ENCODE results near the gene ASCC1.

Gene ASCC1

GRCh38 chr10:72068126-72068765, 147.8 kb downstream of the ASCC1 start:
- TF ChIP-seq CTCF (conservative IDR thresholded peaks at IDR 0.05): no peak
- H3K27ac ChIP-seq: no peak overlapping the region

- no peak for TF ChIP-seq CTCF (conservative IDR thresholded peaks at IDR 0.05)
- no peak overlapping the region for H3K27ac ChIP-seq
These were observed 148.5 kb downstream of the ASCC1 start for GRCh38 chr10:72067463-72068125.

GRCh38 chr10:72066318-72067284, 149.5 kb downstream of the ASCC1 start:
- TF ChIP-seq CTCF (conservative IDR thresholded peaks at IDR 0.05): no peak
- H3K27ac ChIP-seq: no peak overlapping the region

- no peak overlapping the region for H3K27ac ChIP-seq
- no peak for TF ChIP-seq CTCF (conservative IDR thresholded peaks at IDR 0.05)
These were observed 150.5 kb downstream of the ASCC1 start for GRCh38 chr10:72065439-72066025.

GRCh38 chr10:72063703-72064391, 152.2 kb downstream of the ASCC1 start:
- TF ChIP-seq CTCF (conservative IDR thresholded peaks at IDR 0.05): no peak
- no peak overlapping the region for H3K27ac ChIP-seq

- TF ChIP-seq CTCF (conservative IDR thresholded peaks at IDR 0.05): no peak
- H3K27ac ChIP-seq: no peak overlapping the region
These were observed 153.0 kb downstream of the ASCC1 start for GRCh38 chr10:72062832-72063702.
